ENCODE measurements around the gene ADAM33. TPM values are rescaled to one million over a fixed set of nuclear protein-coding genes. Genes with fewer than 3 reads are reported as not detected.

Gene ADAM33
- total and polyA plus RNA-seq, 2 of the 8 experiments (the other 6 are each of a cell fraction or from before 2014, with no cell fraction given) = 4.2 to 6.0 TPM

DNA sequence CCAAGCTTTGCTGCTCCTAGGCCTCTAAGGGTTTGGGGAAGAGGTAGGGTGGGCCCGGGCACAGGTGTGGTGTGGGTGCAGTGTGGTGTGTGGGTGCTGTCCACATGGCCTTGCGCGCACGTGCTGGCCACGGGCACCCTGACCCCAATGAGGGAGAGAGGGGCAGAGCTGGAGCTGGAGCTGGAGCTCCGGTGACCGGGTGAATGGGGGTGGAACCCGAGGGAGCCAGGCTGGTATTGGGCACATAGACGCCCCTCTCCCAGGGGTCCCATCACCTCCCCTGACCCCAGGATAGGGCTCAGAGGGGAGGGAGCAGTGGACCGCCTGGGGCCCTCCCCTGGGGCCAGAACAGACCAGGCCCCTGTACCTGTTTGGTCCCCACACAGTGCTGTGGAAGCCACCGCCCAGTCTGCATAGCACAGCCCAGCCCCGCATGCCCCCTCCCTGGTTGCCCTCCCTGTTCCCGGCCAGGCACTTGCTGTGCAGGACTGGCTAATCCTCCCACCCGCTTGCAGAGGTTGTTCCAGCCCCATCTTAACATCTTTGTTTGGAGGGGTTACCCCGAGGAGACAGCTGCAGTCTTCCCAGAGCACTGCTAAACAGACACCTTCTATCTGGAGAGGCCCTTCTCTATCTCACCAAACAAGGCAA is 984 bp downstream of the ADAM33 start:
- Histone ChIP-seq H3K23me2 (ENCODE audit: low read depth, low read length) (peaks cover 11% of the 10 kb centered on the region), H3K56ac (replicated peaks; ENCODE audit: insufficient read length, low read depth, low read length) (no peak overlapping the region), H2BK12ac (ENCODE audit: low read depth, low read length) (peak overlapping the region; percentile 63; the same call in 1 of the 2 replicates), H2AFZ (ENCODE audit: low read length) (no peak overlapping the region; the same call in 1 of the 2 replicates), H3K27me3 (replicated peaks in 1 of 4; ENCODE audit: control insufficient read depth in 3 of 4, extremely low read depth in 1 of 4, insufficient read depth in 3 of 4, low read length in 3 of 4) (peaks cover 0 to 13% (median 6%) of the 10 kb centered on the region in 4 experiments; a peak in 6 of 7 replicates), H3K27ac (ENCODE audit: low read depth, low read length) (no peak overlapping the region), H4K5ac (ENCODE audit: insufficient read length, low read depth, low read length) (no peak overlapping the region), H2BK120ac (replicated peaks; ENCODE audit: low read depth, low read length) (no peak overlapping the region), H3K79me1 (ENCODE audit: low read depth, low read length) (no peaks in the 10 kb centered on the region), H3K36me3 (ENCODE audit: control insufficient read depth in 2 of 4, insufficient read depth in 4 of 4, low read length in 3 of 4) (no peaks in the 10 kb centered on the region), H3K79me2 (ENCODE audit: control insufficient read depth in 1 of 2, insufficient read depth in 2 of 2, low read length in 2 of 2) (no peaks in the 10 kb centered on the region), H3K4ac (replicated peaks; ENCODE audit: insufficient read length, low read depth, low read length) (no peak overlapping the region), H3K18ac (ENCODE audit: extremely low read depth, low read length) (peak overlapping the region; percentile 60; the same call in 1 of the 2 replicates), H2BK15ac (ENCODE audit: low read length) (peak overlapping the region; percentile 75; the same call in 1 of the 2 replicates), H2BK20ac (ENCODE audit: low read length) (peak overlapping the region; percentile 72; the same call in 1 of the 2 replicates), H3K9ac (replicated peaks in 1 of 4; ENCODE audit: extremely low read depth in 1 of 4, low read depth in 3 of 4, low read length in 3 of 4) (no peak overlapping the region), H3K4me2 (ENCODE audit: insufficient read depth in 1 of 2, low read depth in 2 of 2, low read length in 2 of 2) (peak overlapping the region; percentile 71 to 76), H3K23ac (ENCODE audit: insufficient read length) (no peak overlapping the region), H3K14ac (ENCODE audit: insufficient read length) (no peak overlapping the region), H2AK5ac (ENCODE audit: low read depth, low read length) (peak overlapping the region; percentile 60; the same call in 1 of the 2 replicates), H4K91ac (replicated peaks; ENCODE audit: insufficient read length, low read length) (peak overlapping the region; percentile 70), H3K4me1 (replicated peaks in 1 of 4; ENCODE audit: control insufficient read depth in 3 of 4, insufficient read depth in 4 of 4, low read length in 3 of 4) (peaks cover 5 to 32% (median 17%) of the 10 kb centered on the region in 4 experiments), H4K20me1 (replicated peaks in 1 of 2; ENCODE audit: control insufficient read depth in 1 of 2, insufficient read depth in 2 of 2, low read length in 2 of 2) (no peaks in the 10 kb centered on the region), H4K8ac (ENCODE audit: extremely low read depth, insufficient read depth, low read length) (no peak overlapping the region; the same call in 1 of the 2 replicates), H2BK5ac (ENCODE audit: low read depth, low read length) (peak overlapping the region; percentile 52; the same call in 1 of the 2 replicates), H3K9me3 (ENCODE audit: insufficient read depth in 2 of 2, low read depth in 1 of 2, low read length in 1 of 2) (no peaks in the 10 kb centered on the region), H3K4me3 (ENCODE audit: extremely low read depth in 1 of 4, insufficient read depth in 2 of 4, low read depth in 3 of 4, low read length in 4 of 4) (peak overlapping the region in 1 of 4 experiments; percentile 65; a peak in 2 of 8 replicates)
- ChIA-PET POLR2A (ENCODE audit: partially characterized antibody) (interaction anchor here (1.1 to 2.9 kb wide), 4 partner anchors 8 to 70 kb away, joined by 3 to 8 read pairs (median 4); no protein-coding TSS in a partner anchor), CTCF (ENCODE audit: partially characterized antibody) (interaction anchor here (1.4 to 45.1 kb wide), 4 partner anchors 6 to 70 kb away, joined by 6 to 1432 read pairs (median 734); partner anchors contain the start of genes ADAM33 and SIGLEC1)
- TF ChIP-seq SUZ12 (IDR thresholded peaks at IDR 0.05; ENCODE audit: low read length) (0 out of 2 replicates have a peak, but pooled peaks have one; percentile 34), TAF1 (IDR thresholded peaks at IDR 0.05; ENCODE audit: low read depth, low read length) (no peak)
- DNase-seq (ENCODE audit: low read depth in 1 of 2, low spot score in 2 of 2) (no peak), FAIRE-seq (no peak)
- WGBS, 2 experiments (ENCODE audit: extremely low coverage in 1 of 2, insufficient coverage in 1 of 2, insufficient read length in 1 of 2, insufficient replicate concordance in 2 of 2, low coverage in 1 of 2, low lambda C conversion rate in 2 of 2, missing lambda C conversion rate in 1 of 2) = 61% methylated on average over 7 of the region's 15 CpGs; no CpG with 5 or more reads in 1 of the 2 experiments

Data from H1 (cell line).